ENCODE results near the gene TDP2.

TDP2 gene

GRCh38 chr6:24658573-24659560, 7.8 kb downstream of the TDP2 start:
- no peaks in the 10 kb centered on the region for H3K9me3 ChIP-seq (ENCODE audit: insufficient read depth, low read depth, low read length)
- H4K20me1 ChIP-seq (ENCODE audit: insufficient read depth, low read length, poor library complexity, severe bottlenecking), result peaks cover 2% of the 10 kb centered on the region
- no peaks in the 10 kb centered on the region for H3K9me2 ChIP-seq (replicated peaks; ENCODE audit: low read depth, low read length)
- H2AFZ ChIP-seq (ENCODE audit: low read length), result no peak overlapping the region
- peaks cover 42% of the 10 kb centered on the region for H3K79me2 ChIP-seq (ENCODE audit: insufficient read depth, low read length)
- H3K4me3 ChIP-seq (ENCODE audit: low read length, poor library complexity, severe bottlenecking), result no peak overlapping the region
- TF ChIP-seq CTCF (conservative IDR thresholded peaks at IDR 0.05; ENCODE audit: low read length) (no peak), EZH2phosphoT487 (IDR thresholded peaks at IDR 0.05; ENCODE audit: borderline replicate concordance) (no peak)
- H3K4me1 ChIP-seq (ENCODE audit: insufficient read depth, low read length, poor library complexity, severe bottlenecking), result peaks cover 10% of the 10 kb centered on the region
- H3K27me3 ChIP-seq (ENCODE audit: insufficient read depth, low read length, poor library complexity, severe bottlenecking), result no peaks in the 10 kb centered on the region
- no peaks in the 10 kb centered on the region for H3F3A ChIP-seq (ENCODE audit: low read depth)
- peaks cover 10% of the 10 kb centered on the region for H3K36me3 ChIP-seq (ENCODE audit: insufficient read depth, low read length)
- H3K9ac ChIP-seq (ENCODE audit: low read depth, low read length, poor library complexity, severe bottlenecking), result no peak overlapping the region
- H3K4me2 ChIP-seq (ENCODE audit: low read depth, low read length, poor library complexity, severe bottlenecking), result no peak overlapping the region

GRCh38 chr6:24655215-24655614, 11.5 kb downstream of the TDP2 start:
- Histone ChIP-seq H3K9me3 (ENCODE audit: insufficient read depth, low read depth, low read length) (no peaks in the 10 kb centered on the region), H3K9me2 (replicated peaks; ENCODE audit: low read depth, low read length) (no peaks in the 10 kb centered on the region), H3K4me1 (ENCODE audit: insufficient read depth, low read length, poor library complexity, severe bottlenecking) (peaks cover 7% of the 10 kb centered on the region), H3K27me3 (ENCODE audit: insufficient read depth, low read length, poor library complexity, severe bottlenecking) (no peaks in the 10 kb centered on the region), H4K20me1 (ENCODE audit: insufficient read depth, low read length, poor library complexity, severe bottlenecking) (no peaks in the 10 kb centered on the region), H3K36me3 (ENCODE audit: insufficient read depth, low read length) (peaks cover 39% of the 10 kb centered on the region), H3K79me2 (ENCODE audit: insufficient read depth, low read length) (peaks cover 20% of the 10 kb centered on the region), H2AFZ (ENCODE audit: low read length) (no peak overlapping the region), H3K4me2 (ENCODE audit: low read depth, low read length, poor library complexity, severe bottlenecking) (no peak overlapping the region), H3K9ac (ENCODE audit: low read depth, low read length, poor library complexity, severe bottlenecking) (no peak overlapping the region), H3F3A (ENCODE audit: low read depth) (no peaks in the 10 kb centered on the region), H3K4me3 (ENCODE audit: low read length, poor library complexity, severe bottlenecking) (no peak overlapping the region)
- TF ChIP-seq CTCF (conservative IDR thresholded peaks at IDR 0.05; ENCODE audit: low read length), result no peak
- no peak for TF ChIP-seq EZH2phosphoT487 (IDR thresholded peaks at IDR 0.05; ENCODE audit: borderline replicate concordance)

GRCh38 chr6:24650365-24650764, 16.3 kb downstream of the TDP2 start:
- Histone ChIP-seq H3K9ac (ENCODE audit: low read depth, low read length, poor library complexity, severe bottlenecking) (no peak overlapping the region), H3K27me3 (ENCODE audit: insufficient read depth, low read length, poor library complexity, severe bottlenecking) (no peaks in the 10 kb centered on the region), H2AFZ (ENCODE audit: low read length) (no peak overlapping the region), H4K20me1 (ENCODE audit: insufficient read depth, low read length, poor library complexity, severe bottlenecking) (no peaks in the 10 kb centered on the region), H3K4me2 (ENCODE audit: low read depth, low read length, poor library complexity, severe bottlenecking) (no peak overlapping the region), H3F3A (ENCODE audit: low read depth) (no peaks in the 10 kb centered on the region), H3K9me2 (replicated peaks; ENCODE audit: low read depth, low read length) (no peaks in the 10 kb centered on the region), H3K4me3 (ENCODE audit: low read length, poor library complexity, severe bottlenecking) (no peak overlapping the region), H3K9me3 (ENCODE audit: insufficient read depth, low read depth, low read length) (no peaks in the 10 kb centered on the region), H3K36me3 (ENCODE audit: insufficient read depth, low read length) (peaks cover 42% of the 10 kb centered on the region), H3K4me1 (ENCODE audit: insufficient read depth, low read length, poor library complexity, severe bottlenecking) (peaks cover 11% of the 10 kb centered on the region), H3K79me2 (ENCODE audit: insufficient read depth, low read length) (no peaks in the 10 kb centered on the region)
- no peak for TF ChIP-seq EZH2phosphoT487 (IDR thresholded peaks at IDR 0.05; ENCODE audit: borderline replicate concordance)
- no peak for TF ChIP-seq CTCF (conservative IDR thresholded peaks at IDR 0.05; ENCODE audit: low read length)
